8988T (cell line): ENCODE measurements around the gene DOK4.
"Not testable (repeated sequence)": the region's sequence is repeated elsewhere in the genome, so short reads cannot be mapped to it uniquely, and the experiment has no call there.

Source experiments
- DNase-seq: peaks from one replicate; pipeline ENCODE4 v3.0.0; 2011

DOK4 gene

DNA sequence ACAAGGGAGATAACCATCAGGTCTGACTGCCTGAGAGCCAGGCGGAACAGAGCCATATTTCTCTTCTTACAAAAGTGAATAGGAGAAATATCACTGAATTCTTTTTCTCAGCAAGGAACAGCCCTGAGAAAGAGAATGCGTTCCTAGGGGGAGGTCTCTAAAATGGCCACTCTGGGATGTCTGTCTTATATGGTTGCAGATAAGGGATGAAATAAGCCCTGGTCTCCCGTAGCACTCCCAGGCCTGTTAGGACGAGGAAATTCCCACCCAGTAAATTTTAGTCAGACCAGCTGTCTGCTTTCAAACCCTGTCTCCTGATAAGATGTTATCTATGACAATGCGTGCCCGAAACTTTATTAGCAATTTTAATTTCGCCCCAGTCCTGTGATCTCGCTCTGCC, 46.3 kb downstream of the DOK4 start:
- not testable (repeated sequence) for DNase-seq

- DNase-seq = no peak
Measured at GRCh38 chr16:57435838-57436237, 50.5 kb downstream of the DOK4 start.

DNA sequence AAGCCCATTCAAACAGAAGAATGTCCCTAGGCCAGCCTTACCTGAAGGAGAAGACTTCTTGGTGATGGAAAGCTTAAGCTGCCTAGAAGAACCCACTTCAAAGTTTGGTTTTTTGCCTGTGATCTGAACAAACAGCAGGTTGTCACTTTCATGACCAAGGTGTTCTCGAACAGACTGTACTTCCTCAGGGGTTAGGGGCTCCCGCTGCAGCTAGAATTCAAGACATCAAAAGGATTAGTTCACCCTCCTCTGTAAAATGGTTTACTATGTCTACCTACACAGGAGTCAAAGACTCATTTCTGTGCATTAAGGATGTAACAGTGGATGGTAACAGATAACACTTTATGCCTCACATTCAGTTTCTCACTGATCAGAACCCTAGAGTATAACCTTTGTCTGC, 52.3 kb downstream of the DOK4 start:
- DNase-seq = no peak

- DNase-seq = no peak
Measured at GRCh38 chr16:57432989-57433388, 53.3 kb downstream of the DOK4 start.

- DNase-seq = no peak
Measured at GRCh38 chr16:57432505-57432904, 53.8 kb downstream of the DOK4 start.

DNA sequence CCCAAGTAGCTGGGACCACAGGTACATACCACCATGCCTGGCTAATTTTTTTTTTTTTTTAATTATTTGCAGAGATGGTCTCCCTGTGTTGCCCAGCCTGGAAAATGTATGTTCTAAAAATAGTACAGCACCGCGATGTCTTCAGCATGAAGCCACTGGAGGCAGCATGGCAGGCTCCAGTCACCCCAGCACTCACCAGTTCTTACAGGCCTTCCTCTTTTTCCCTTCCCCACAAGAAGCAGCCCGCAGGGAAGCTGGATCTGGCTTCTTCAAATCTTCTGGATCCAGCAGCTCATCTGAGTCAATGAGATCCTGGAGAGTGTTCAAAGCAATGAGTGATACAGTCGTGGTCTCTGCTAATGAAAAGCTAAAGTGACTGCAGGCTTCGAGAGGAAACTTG, 55.3 kb downstream of the DOK4 start:
- no peak for DNase-seq

DNA sequence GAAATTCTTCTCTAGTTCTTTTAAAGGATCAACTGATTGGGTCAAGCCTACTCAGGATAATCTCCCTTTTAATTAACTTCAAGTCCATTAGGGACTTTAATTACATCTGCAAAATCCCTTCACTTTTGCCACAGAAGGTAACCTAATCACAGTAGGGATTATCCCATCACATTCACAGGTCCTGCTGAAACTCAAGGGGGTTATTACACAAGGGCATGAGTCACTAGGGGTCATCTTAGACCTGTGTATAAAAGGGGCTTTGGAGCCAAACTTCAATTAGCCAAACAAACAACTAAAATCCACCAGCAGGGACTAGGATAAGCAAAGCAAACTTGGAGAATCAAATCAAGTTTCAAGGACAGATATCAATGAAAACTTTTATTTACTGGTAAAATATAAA, 58.5 kb downstream of the DOK4 start:
- no peak for DNase-seq

DNA sequence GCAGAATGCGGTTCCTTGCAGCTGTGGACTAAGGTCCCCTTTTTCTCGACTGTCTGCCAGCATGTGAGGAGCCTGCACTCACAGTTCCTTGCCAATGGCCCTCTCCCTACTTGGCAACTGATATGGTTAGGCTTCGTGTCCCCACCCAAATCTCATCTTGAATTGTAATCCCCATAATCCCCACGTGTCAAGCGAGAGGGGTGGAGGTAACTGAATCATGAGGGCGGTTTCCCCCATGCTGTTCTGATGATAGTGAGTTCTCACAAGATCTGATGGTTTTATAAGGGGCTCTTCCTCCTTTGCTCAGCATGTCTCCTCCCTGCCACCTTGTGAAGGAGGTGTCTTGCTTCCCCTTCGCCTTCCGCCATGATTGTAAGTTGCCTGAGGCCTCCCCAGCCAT, 59.0 kb downstream of the DOK4 start:
- DNase-seq = no peak

DNA sequence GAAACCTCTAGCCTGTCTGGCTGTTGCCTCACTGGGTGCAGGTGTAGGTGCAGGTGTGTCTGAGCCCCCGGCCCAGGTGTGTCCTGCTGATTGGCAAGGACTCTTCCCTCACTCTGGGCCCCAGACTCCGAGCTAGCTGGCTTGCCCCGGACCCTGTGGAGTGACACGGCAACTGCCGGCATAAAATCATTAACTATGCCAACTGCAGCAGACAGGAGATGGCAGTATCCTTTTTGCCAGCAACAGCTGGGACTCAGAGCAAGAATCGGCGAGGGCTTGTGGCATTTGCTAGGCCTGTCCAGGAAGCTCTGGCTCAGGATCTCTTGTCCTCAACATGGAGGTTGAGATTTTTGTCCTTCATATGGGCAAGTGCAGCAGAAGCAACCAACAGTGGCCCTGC, 59.9 kb downstream of the DOK4 start:
- no peak for DNase-seq

- no peak for DNase-seq
Measured at GRCh38 chr16:57424583-57424982, 61.7 kb downstream of the DOK4 start.

- DNase-seq = no peak
Measured at GRCh38 chr16:57423152-57423551, 63.1 kb downstream of the DOK4 start.

DNA sequence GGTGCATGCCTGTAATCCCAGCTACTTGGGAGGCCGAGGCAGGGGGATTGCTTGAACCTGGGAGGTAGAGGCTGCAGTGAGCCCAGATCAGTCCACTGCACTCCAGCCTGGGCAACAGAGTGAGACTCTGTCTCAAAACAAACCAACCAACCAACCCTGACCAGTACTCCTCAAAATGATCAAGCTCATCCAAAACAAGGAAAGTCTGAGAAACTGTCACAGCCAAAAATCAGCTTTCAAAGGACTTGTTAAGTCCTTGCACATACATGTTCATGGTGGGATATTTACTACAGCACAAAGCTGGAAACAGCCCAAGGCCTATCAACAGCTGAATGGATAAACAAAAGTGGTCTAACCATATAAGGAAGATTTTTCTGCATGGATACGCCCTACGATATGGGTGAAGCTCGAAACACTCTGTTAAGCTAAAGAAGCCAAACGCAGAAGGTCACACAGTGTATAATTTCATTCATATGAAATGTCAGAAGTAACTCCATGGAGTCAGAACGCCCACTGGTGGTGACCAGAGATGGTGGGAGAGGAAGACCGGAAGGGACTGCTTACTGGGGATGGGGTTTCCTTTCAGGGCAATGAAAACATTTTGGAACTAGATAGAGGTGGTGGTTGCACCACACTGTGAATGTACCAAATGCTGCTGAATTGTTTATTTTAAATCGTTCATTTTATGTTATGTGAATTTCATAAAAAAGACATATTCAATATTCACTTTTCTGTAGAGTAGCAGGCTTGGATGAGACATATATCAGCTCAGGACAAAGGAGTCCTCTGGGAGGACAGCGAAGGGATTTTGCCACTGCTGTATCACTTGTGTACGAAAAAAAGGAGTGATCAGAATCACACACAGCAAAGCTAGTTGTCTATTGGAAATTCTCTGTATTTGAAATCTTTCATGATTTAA, 64.0 kb downstream of the DOK4 start:
- peak; percentile 59 for DNase-seq
